GM23338 (cell line): Measurements from ENCODE around the gene FOLR1. TPM values are rescaled to one million over a fixed set of nuclear protein-coding genes. Genes with fewer than 3 reads are reported as not detected.
A peak's percentile ranks its signal among the peaks of the same experiment; 100 is the strongest.

Source experiments
- ATAC-seq: fragments of 200-7000 bp; cut with Tn5 transposase; 3 replicates; pipeline ENCODE4 v1.9.1; 2020
- DNase-seq: peaks from one replicate; pipeline ENCODE4 v3.0.0-alpha.2; 2015; ENCODE audit warnings: low spot score
- H2AFZ ChIP-seq: fragments of 200-600 bp; sonication (generic); 2 replicates; pipeline ENCODE4 v1.8.0; 2016; ENCODE audit warnings: antibody characterized with exemption, mild to moderate bottlenecking, moderate library complexity
- H3F3A ChIP-seq: fragments of 200-600 bp; sonication (generic); replicated peaks from 2 replicates; pipeline ENCODE4 v1.8.0; 2017; ENCODE audit warnings: antibody characterized with exemption, mixed run types, low read depth
- H3K27ac ChIP-seq: fragments of 200-600 bp; sonication (generic); 2 replicates; pipeline ENCODE4 v1.6.1; 2016; ENCODE audit warnings: low read depth
- H3K27me3 ChIP-seq: fragments of 200-600 bp; sonication (generic); 2 replicates; pipeline ENCODE4 v1.8.0; 2016; ENCODE audit warnings: mild to moderate bottlenecking, mixed run types, moderate library complexity; ENCODE audit not compliant: insufficient read depth
- H3K36me3 ChIP-seq: fragments of 200-600 bp; sonication (generic); 2 replicates; pipeline ENCODE4 v1.8.0; 2016; ENCODE audit warnings: mild to moderate bottlenecking; ENCODE audit not compliant: insufficient read depth
- H3K4me1 ChIP-seq: fragments of 200-600 bp; sonication (generic); 2 replicates; pipeline ENCODE4 v1.8.0; 2016; ENCODE audit warnings: mild to moderate bottlenecking, moderate library complexity; ENCODE audit not compliant: insufficient read depth
- H3K4me2 ChIP-seq: fragments of 200-600 bp; sonication (generic); 2 replicates; pipeline ENCODE4 v1.7.1; 2017; ENCODE audit warnings: mixed run types
- H3K4me3 ChIP-seq: fragments of 200-600 bp; sonication (generic); 2 replicates; pipeline ENCODE4 v1.6.1; 2016; ENCODE audit warnings: mixed run types
- H3K79me2 ChIP-seq: fragments of 200-600 bp; sonication (generic); replicated peaks from 2 replicates; pipeline ENCODE4 v1.8.0; 2017; ENCODE audit warnings: mild to moderate bottlenecking; ENCODE audit not compliant: insufficient read depth
- H3K9me2 ChIP-seq: fragments of 200-600 bp; sonication (generic); 2 replicates; pipeline ENCODE4 v1.8.0; 2017; ENCODE audit not compliant: insufficient read depth
- H4K20me1 ChIP-seq: fragments of 200-600 bp; sonication (generic); replicated peaks from 2 replicates; pipeline ENCODE4 v1.8.0; 2017; ENCODE audit warnings: mild to moderate bottlenecking; ENCODE audit not compliant: insufficient read depth
- H3K27ac Mint-ChIP-seq: 2 replicates; pipeline ENCODE4 v1.8.0; 2020; ENCODE audit warnings: inconsistent platforms, mild to moderate bottlenecking, moderate library complexity, mixed read lengths
- H3K27me3 Mint-ChIP-seq: 3 replicates; pipeline ENCODE4 v1.8.0; 2022; ENCODE audit warnings: low read depth, mild to moderate bottlenecking, moderate library complexity, mixed read lengths, inconsistent platforms; ENCODE audit not compliant: insufficient read depth, poor library complexity
- H3K36me3 Mint-ChIP-seq: 3 replicates; pipeline ENCODE4 v1.8.0; 2021; ENCODE audit warnings: low read depth, mild to moderate bottlenecking, inconsistent platforms, moderate library complexity, mixed read lengths
- H3K4me1 Mint-ChIP-seq: 3 replicates; pipeline ENCODE4 v1.8.0; 2020; ENCODE audit warnings: mild to moderate bottlenecking, inconsistent platforms, mixed read lengths
- H3K4me3 Mint-ChIP-seq: 3 replicates; pipeline ENCODE4 v1.8.0; 2021; ENCODE audit warnings: moderate library complexity, mild to moderate bottlenecking, inconsistent platforms, mixed read lengths
- H3K9me3 Mint-ChIP-seq: 3 replicates; pipeline ENCODE4 v1.8.0; 2020; ENCODE audit warnings: moderate library complexity, mild to moderate bottlenecking, inconsistent platforms, mixed read lengths
- CREB1 ChIP-seq: fragments of 250-450 bp; sonication (Bioruptor Pico); IDR thresholded peaks from 2 replicates; pipeline ENCODE4 v1.5.0; 2020; ENCODE audit warnings: low read depth, mild to moderate bottlenecking, moderate library complexity
- EZH2 ChIP-seq: fragments of 200-600 bp; sonication (generic); IDR thresholded peaks from one replicate; pipeline ENCODE4 v1.8.0; 2017; ENCODE audit warnings: antibody characterized with exemption, mild to moderate bottlenecking, low read depth; ENCODE audit not compliant: unreplicated experiment
- POLR2AphosphoS5 ChIP-seq: IDR thresholded peaks from 2 replicates; pipeline ENCODE4 v1.6.1; 2016; ENCODE audit warnings: antibody characterized with exemption, low read depth
- STAT1 ChIP-seq: IDR thresholded peaks from one replicate; pipeline ENCODE4 v1.6.1; 2016; ENCODE audit warnings: antibody characterized with exemption; ENCODE audit not compliant: unreplicated experiment
- ZNF114 ChIP-seq: fragments of 250-450 bp; sonication (Bioruptor Pico); IDR thresholded peaks from 2 replicates; pipeline ENCODE4 v1.5.0; 2020; ENCODE audit warnings: mild to moderate bottlenecking, moderate library complexity
- ZNF331 ChIP-seq: fragments of 250-450 bp; sonication (Bioruptor Pico); IDR thresholded peaks from 2 replicates; pipeline ENCODE4 v1.5.0; 2020; ENCODE audit warnings: low read depth, mild to moderate bottlenecking, moderate library complexity
- ZNF462 ChIP-seq: fragments of 250-450 bp; sonication (Bioruptor Pico); IDR thresholded peaks from 2 replicates; pipeline ENCODE4 v1.5.0; 2020; ENCODE audit warnings: mild to moderate bottlenecking, moderate library complexity
- polyA plus RNA-seq: library from polyadenylated mRNA; unstranded; fragments of >200 nt; fragmentation: Nextera tagmentation; extraction: Ambion mirVana; gene quantifications from 2 replicates; pipeline ENCODE4 v1.2.1, GENCODE V29; 2016
- total RNA-seq: library from RNA; depleted of rRNA; stranded (reverse); fragments of >200 nt; shearing (Covaris generic); gene quantifications from 2 replicates; pipeline ENCODE4 v1.2.3, GENCODE V29; 2014
- TF ChIP-seq, protein P1 (sequence below): IDR thresholded peaks from 2 replicates; pipeline ENCODE4 v1.6.1; 2016; ENCODE audit warnings: antibody characterized with exemption

FOLR1 gene
- total and polyA plus RNA-seq, 2 experiments from 2014 or later, result 0.42 TPM; not detected in 1

DNA sequence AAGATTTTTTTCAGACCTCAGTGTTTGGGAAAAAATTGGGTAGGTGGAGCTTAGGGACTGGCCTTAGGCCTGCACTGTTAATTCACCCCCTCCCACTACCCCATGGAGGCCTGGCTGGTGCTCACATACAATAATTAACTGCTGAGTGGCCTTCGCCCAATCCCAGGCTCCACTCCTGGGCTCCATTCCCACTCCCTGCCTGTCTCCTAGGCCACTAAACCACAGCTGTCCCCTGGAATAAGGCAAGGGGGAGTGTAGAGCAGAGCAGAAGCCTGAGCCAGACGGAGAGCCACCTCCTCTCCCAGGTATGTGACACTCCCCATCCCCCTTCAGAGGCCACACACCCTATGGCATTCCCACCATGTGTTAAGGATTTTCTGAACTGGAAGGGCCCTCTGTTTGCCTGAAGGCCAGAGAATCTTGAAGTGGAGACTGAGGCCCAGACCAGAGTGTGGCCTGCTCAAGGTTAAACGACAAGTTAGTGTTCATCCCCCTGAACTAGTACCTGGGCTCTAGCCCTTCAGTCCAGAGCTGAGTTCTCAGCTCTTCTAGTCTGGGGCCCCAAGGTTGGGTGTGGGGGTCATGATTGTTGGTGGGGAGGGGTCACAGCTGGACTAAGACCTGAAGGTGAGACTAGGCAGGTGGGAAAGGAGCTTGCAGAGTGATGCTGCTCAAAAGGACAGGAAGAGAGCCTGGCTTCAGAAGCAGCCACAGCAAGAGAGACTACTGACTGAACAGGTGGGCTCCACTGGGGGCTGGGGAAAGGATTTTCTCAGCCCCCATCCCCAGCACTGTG, 2.3 kb upstream of the FOLR1 start:
- no peak overlapping the region for H3K27ac ChIP-seq
- H2AFZ ChIP-seq, result peak overlapping the region; percentile 43; the same call in 1 of the 2 replicates
- H3K9me2 ChIP-seq, result no peaks in the 10 kb centered on the region
- no peaks in the 10 kb centered on the region for H3F3A ChIP-seq
- H3K4me3 Mint-ChIP-seq, result no peak overlapping the region
- ATAC-seq (peak; percentile 57), DNase-seq (peak; percentile 12)
- no peaks in the 10 kb centered on the region for H3K36me3 ChIP-seq
- H3K4me1 Mint-ChIP-seq, result peaks cover 12% of the 10 kb centered on the region; the same call in 2 of the 3 replicates
- no peaks in the 10 kb centered on the region for H3K9me3 Mint-ChIP-seq
- no peaks in the 10 kb centered on the region for H4K20me1 ChIP-seq
- H3K79me2 ChIP-seq, result no peaks in the 10 kb centered on the region
- no peaks in the 10 kb centered on the region for H3K36me3 Mint-ChIP-seq
- TF ChIP-seq ZNF462, result no peak
- no peak for TF ChIP-seq CREB1 (CRISPR knock-in tag)
- TF ChIP-seq, protein P1, sequence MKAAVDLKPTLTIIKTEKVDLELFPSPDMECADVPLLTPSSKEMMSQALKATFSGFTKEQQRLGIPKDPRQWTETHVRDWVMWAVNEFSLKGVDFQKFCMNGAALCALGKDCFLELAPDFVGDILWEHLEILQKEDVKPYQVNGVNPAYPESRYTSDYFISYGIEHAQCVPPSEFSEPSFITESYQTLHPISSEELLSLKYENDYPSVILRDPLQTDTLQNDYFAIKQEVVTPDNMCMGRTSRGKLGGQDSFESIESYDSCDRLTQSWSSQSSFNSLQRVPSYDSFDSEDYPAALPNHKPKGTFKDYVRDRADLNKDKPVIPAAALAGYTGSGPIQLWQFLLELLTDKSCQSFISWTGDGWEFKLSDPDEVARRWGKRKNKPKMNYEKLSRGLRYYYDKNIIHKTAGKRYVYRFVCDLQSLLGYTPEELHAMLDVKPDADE, result no peak
- no peak for TF ChIP-seq EZH2
- TF ChIP-seq STAT1, result no peak
- TF ChIP-seq POLR2AphosphoS5, result no peak
- no peak for TF ChIP-seq ZNF114 (CRISPR knock-in tag)
- TF ChIP-seq ZNF331 (CRISPR knock-in tag), result no peak
- H3K27ac Mint-ChIP-seq, result no peak overlapping the region
- no peak overlapping the region for H3K4me3 ChIP-seq
- H3K4me2 ChIP-seq, result no peak overlapping the region
- H3K4me1 ChIP-seq, result peaks cover 6% of the 10 kb centered on the region; the same call in 1 of the 2 replicates
- H3K27me3 Mint-ChIP-seq, result peaks cover 8% of the 10 kb centered on the region
- no peaks in the 10 kb centered on the region for H3K27me3 ChIP-seq
